Suprapubic skin (tissue), 4 donors: Measurements from ENCODE around the gene EYS. TPM values are rescaled to one million over a fixed set of nuclear protein-coding genes. Genes with fewer than 3 reads are reported as not detected.

ENCODE experiments used
- DNase-seq, 2 donors: peaks; one replicate each; pipeline ENCODE4 v3.0.0-alpha.2; 2019; ENCODE audit warnings: low spot score in 2 of 2
- H3K27ac ChIP-seq: fragments of 200-600 bp; sonication (generic); one replicate; pipeline ENCODE4 v1.5.1; 2019
- H3K27me3 ChIP-seq: fragments of 200-600 bp; sonication (generic); one replicate; pipeline ENCODE4 v1.5.1; 2019
- H3K36me3 ChIP-seq: fragments of 200-600 bp; sonication (generic); one replicate; pipeline ENCODE4 v1.5.1; 2019
- H3K4me1 ChIP-seq: fragments of 200-600 bp; sonication (generic); one replicate; pipeline ENCODE4 v1.5.1; 2019
- H3K4me3 ChIP-seq: fragments of 200-600 bp; sonication (generic); one replicate; pipeline ENCODE4 v1.5.1; 2019; ENCODE audit warnings: mild to moderate bottlenecking
- H3K9me3 ChIP-seq: fragments of 200-600 bp; sonication (generic); one replicate; pipeline ENCODE4 v1.5.1; 2019
- CTCF ChIP-seq, 2 donors: fragments of 200-600 bp in 1 of 2; fragments of 450-650 bp in 1 of 2; sonication (generic) in 1 of 2; IDR thresholded peaks; one replicate each; pipeline ENCODE4 v1.5.1; 2016 to 2019; ENCODE audit warnings: antibody characterized with exemption in 2 of 2, mild to moderate bottlenecking in 1 of 2, moderate library complexity in 1 of 2
- EP300 ChIP-seq: sonication (generic); formaldehyde crosslinking; IDR thresholded peaks from one replicate; pipeline ENCODE4 v1.6.1; 2017; ENCODE audit warnings: antibody characterized with exemption
- POLR2A ChIP-seq, 2 donors: fragments of 450-650 bp; IDR thresholded peaks; one replicate each; pipeline ENCODE4 v1.6.1; 2017; ENCODE audit warnings: antibody characterized with exemption in 2 of 2, mild to moderate bottlenecking in 2 of 2, moderate library complexity in 2 of 2
- POLR2AphosphoS5 ChIP-seq, 3 donors: sonication (generic); formaldehyde crosslinking; IDR thresholded peaks; one replicate each; pipeline ENCODE4 v1.6.1; 2017; ENCODE audit warnings: antibody characterized with exemption in 3 of 3
- WGBS: methylation state at CpG from one replicate; pipeline ENCODE4 v1.1.5; 2018; 5-methylcytosine and 5-hydroxymethylcytosine counted together
- total RNA-seq, 4 donors: library from RNA; depleted of rRNA; stranded (reverse); fragments of >200 nt; gene quantifications; one replicate each; pipeline ENCODE4 v1.1.0, GENCODE V29; 2016

The EYS gene
- total RNA-seq, 4 donors from 2014 or later, result not detected

- WGBS, result 96% methylated on average over 7 of the region's 7 CpGs
These were observed 1407.8 kb downstream of the EYS start for GRCh38 chr6:64299176-64299575.

GRCh38 chr6:64294034-64294433, 1413.0 kb downstream of the EYS start:
- no peak for DNase-seq
- no peaks in the 10 kb centered on the region for H3K9me3 ChIP-seq
- H3K27ac ChIP-seq, result no peak overlapping the region
- no peaks in the 10 kb centered on the region for H3K4me1 ChIP-seq
- no peak overlapping the region for H3K4me3 ChIP-seq
- H3K36me3 ChIP-seq, result no peaks in the 10 kb centered on the region
- TF ChIP-seq POLR2AphosphoS5 (IDR thresholded peaks at IDR 0.05) (no peak), POLR2A (IDR thresholded peaks at IDR 0.05) (no peak), EP300 (no peak), CTCF (IDR thresholded peaks at IDR 0.05) (no peak)
- no peaks in the 10 kb centered on the region for H3K27me3 ChIP-seq

More at GRCh38 chr6:64299176-64299575, 1407.8 kb downstream of the EYS start:
- Histone ChIP-seq H3K9me3 (no peaks in the 10 kb centered on the region), H3K4me1 (no peaks in the 10 kb centered on the region), H3K36me3 (no peaks in the 10 kb centered on the region), H3K27me3 (no peaks in the 10 kb centered on the region), H3K27ac (no peak overlapping the region), H3K4me3 (no peak overlapping the region)
- DNase-seq, result no peak
- TF ChIP-seq POLR2A (IDR thresholded peaks at IDR 0.05), result no peak
- no peak for TF ChIP-seq EP300

- Histone ChIP-seq H3K9me3 (no peaks in the 10 kb centered on the region), H3K27me3 (no peaks in the 10 kb centered on the region)
- TF ChIP-seq EP300 (no peak), CTCF (IDR thresholded peaks at IDR 0.05) (no peak)
These were observed 1413.7 kb downstream of the EYS start for GRCh38 chr6:64293298-64293697.

GRCh38 chr6:64290867-64291266, 1416.2 kb downstream of the EYS start:
- Histone ChIP-seq H3K27me3 (no peaks in the 10 kb centered on the region), H3K27ac (no peak overlapping the region), H3K4me1 (no peaks in the 10 kb centered on the region), H3K9me3 (no peaks in the 10 kb centered on the region), H3K36me3 (no peaks in the 10 kb centered on the region), H3K4me3 (no peak overlapping the region)
- DNase-seq, result no peak
- TF ChIP-seq CTCF (IDR thresholded peaks at IDR 0.05) (no peak), EP300 (no peak), POLR2AphosphoS5 (IDR thresholded peaks at IDR 0.05) (no peak), POLR2A (IDR thresholded peaks at IDR 0.05) (no peak)
- WGBS, result 76% methylated on average over 3 of the region's 3 CpGs

More at GRCh38 chr6:64293298-64293697, 1413.7 kb downstream of the EYS start:
- Histone ChIP-seq H3K36me3 (no peaks in the 10 kb centered on the region), H3K4me1 (no peaks in the 10 kb centered on the region), H3K4me3 (no peak overlapping the region), H3K27ac (no peak overlapping the region)
- DNase-seq, result no peak

- no peak overlapping the region for H3K27ac ChIP-seq
- TF ChIP-seq POLR2AphosphoS5 (IDR thresholded peaks at IDR 0.05) (no peak), EP300 (no peak), CTCF (IDR thresholded peaks at IDR 0.05) (no peak), POLR2A (IDR thresholded peaks at IDR 0.05) (no peak)
- no peak for DNase-seq
- no peaks in the 10 kb centered on the region for H3K27me3 ChIP-seq
- no peaks in the 10 kb centered on the region for H3K4me1 ChIP-seq
- no peaks in the 10 kb centered on the region for H3K9me3 ChIP-seq
- H3K36me3 ChIP-seq, result no peaks in the 10 kb centered on the region
- no peak overlapping the region for H3K4me3 ChIP-seq
- WGBS, result 83% methylated on average over 1 of the region's 1 CpG
These were observed 1417.1 kb downstream of the EYS start for GRCh38 chr6:64289931-64290330.

GRCh38 chr6:64288351-64288750, 1418.7 kb downstream of the EYS start:
- WGBS, result 47% methylated on average over 3 of the region's 3 CpGs
- no peak for DNase-seq
- H3K4me3 ChIP-seq, result no peak overlapping the region
- no peaks in the 10 kb centered on the region for H3K9me3 ChIP-seq
- no peaks in the 10 kb centered on the region for H3K36me3 ChIP-seq
- H3K27me3 ChIP-seq, result no peaks in the 10 kb centered on the region
- TF ChIP-seq CTCF (IDR thresholded peaks at IDR 0.05), result no peak
- no peak for TF ChIP-seq POLR2A (IDR thresholded peaks at IDR 0.05)
- TF ChIP-seq POLR2AphosphoS5 (IDR thresholded peaks at IDR 0.05), result no peak
- TF ChIP-seq EP300, result no peak
- H3K4me1 ChIP-seq, result no peaks in the 10 kb centered on the region
- H3K27ac ChIP-seq, result no peak overlapping the region
